Karpas-422 (cell line): ENCODE results near the gene SRC. TPM values are rescaled to one million over a fixed set of nuclear protein-coding genes. Genes with fewer than 3 reads are reported as not detected.
"Not testable (repeated sequence)": the region's sequence is repeated elsewhere in the genome, so short reads cannot be mapped to it uniquely, and the experiment has no call there.

Experiments used
- DNase-seq: peaks from one replicate; pipeline ENCODE4 v3.0.0-alpha.2; 2015
- H2AFZ ChIP-seq: fragments of 200-600 bp; sonication (generic); 2 replicates; pipeline ENCODE4 v1.6.1; 2014; ENCODE audit warnings: antibody characterized with exemption, low read length, mixed read lengths
- H3K27ac ChIP-seq: fragments of 200-600 bp; sonication (generic); 2 replicates; pipeline ENCODE4 v1.5.1; 2014; ENCODE audit warnings: mild to moderate bottlenecking, low read length, moderate library complexity
- H3K27me3 ChIP-seq: fragments of 200-600 bp; sonication (generic); 2 replicates; pipeline ENCODE4 v1.6.1; 2014; ENCODE audit warnings: low read length, mixed read lengths
- H3K36me3 ChIP-seq: fragments of 200-600 bp; sonication (generic); 2 replicates; pipeline ENCODE4 v1.6.1; 2014; ENCODE audit warnings: low read length, mixed read lengths; ENCODE audit not compliant: insufficient read depth
- H3K4me1 ChIP-seq: fragments of 200-600 bp; sonication (generic); 2 replicates; pipeline ENCODE4 v1.6.1; 2014; ENCODE audit warnings: mild to moderate bottlenecking, low read length, mixed read lengths
- H3K4me2 ChIP-seq: fragments of 200-600 bp; sonication (generic); 2 replicates; pipeline ENCODE4 v1.6.1; 2014; ENCODE audit warnings: low read length, low read depth, mild to moderate bottlenecking; ENCODE audit not compliant: poor library complexity, severe bottlenecking
- H3K4me3 ChIP-seq: fragments of 200-600 bp; sonication (generic); 2 replicates; pipeline ENCODE4 v1.5.1; 2014; ENCODE audit warnings: mild to moderate bottlenecking, antibody characterized with exemption, low read length, mixed read lengths
- H3K79me2 ChIP-seq: fragments of 200-600 bp; sonication (generic); 2 replicates; pipeline ENCODE4 v1.6.1; 2014; ENCODE audit warnings: mild to moderate bottlenecking, low read length, mixed read lengths
- H3K9ac ChIP-seq: fragments of 200-600 bp; sonication (generic); 2 replicates; pipeline ENCODE4 v1.6.0; 2014; ENCODE audit warnings: low read length
- H3K9me2 ChIP-seq: fragments of 200-600 bp; sonication (generic), shearing (Covaris generic); replicated peaks from 2 replicates; pipeline ENCODE4 v1.6.0; 2014; ENCODE audit warnings: mild to moderate bottlenecking, low read length, moderate library complexity; ENCODE audit not compliant: insufficient read depth
- H3K9me3 ChIP-seq: fragments of 300-700, 200-600 bp; sonication (generic); 2 replicates; pipeline ENCODE4 v1.6.1; 2014; ENCODE audit warnings: low read length, mixed read lengths
- H4K20me1 ChIP-seq: fragments of 200-600 bp; sonication (generic); 2 replicates; pipeline ENCODE4 v1.6.1; 2014; ENCODE audit warnings: mild to moderate bottlenecking, antibody characterized with exemption, low read length, low read depth; ENCODE audit not compliant: insufficient read depth
- total RNA-seq: library from RNA; depleted of rRNA; stranded (reverse); fragments of >200 nt; shearing (Covaris generic); gene quantifications from 2 replicates; pipeline ENCODE4 v1.2.3, GENCODE V29; 2014; ENCODE audit warnings: low replicate concordance

SRC gene
- total RNA-seq, 1 experiment from 2014 or later: 41.5 TPM

GRCh38 chr20:37335642-37336368 is 10.1 kb upstream of the SRC start:
- no peaks in the 10 kb centered on the region for H3K36me3 ChIP-seq
- DNase-seq: no peak
- peaks cover 28% of the 10 kb centered on the region for H3K4me1 ChIP-seq
- no peak overlapping the region for H3K9ac ChIP-seq
- H2AFZ ChIP-seq: no peak overlapping the region
- no peaks in the 10 kb centered on the region for H3K79me2 ChIP-seq
- no peaks in the 10 kb centered on the region for H3K9me2 ChIP-seq
- no peaks in the 10 kb centered on the region for H3K27me3 ChIP-seq
- no peaks in the 10 kb centered on the region for H3K9me3 ChIP-seq
- H3K27ac ChIP-seq: no peak overlapping the region
- H3K4me3 ChIP-seq: no peak overlapping the region
- H3K4me2 ChIP-seq: no peak overlapping the region
- no peaks in the 10 kb centered on the region for H4K20me1 ChIP-seq

GRCh38 chr20:37336369-37337207 is 9.4 kb upstream of the SRC start:
- no peaks in the 10 kb centered on the region for H4K20me1 ChIP-seq
- H3K4me3 ChIP-seq: no peak overlapping the region
- H3K27me3 ChIP-seq: no peaks in the 10 kb centered on the region
- no peak overlapping the region for H2AFZ ChIP-seq
- H3K9ac ChIP-seq: no peak overlapping the region
- no peaks in the 10 kb centered on the region for H3K9me3 ChIP-seq
- no peaks in the 10 kb centered on the region for H3K79me2 ChIP-seq
- no peak overlapping the region for H3K4me2 ChIP-seq
- no peak overlapping the region for H3K27ac ChIP-seq
- peaks cover 28% of the 10 kb centered on the region for H3K4me1 ChIP-seq
- DNase-seq: no peak
- no peaks in the 10 kb centered on the region for H3K36me3 ChIP-seq
- no peaks in the 10 kb centered on the region for H3K9me2 ChIP-seq

GRCh38 chr20:37337208-37337991 is 8.5 kb upstream of the SRC start:
- no peak for DNase-seq
- Histone ChIP-seq H3K9ac (no peak overlapping the region), H3K4me1 (peaks cover 28% of the 10 kb centered on the region), H3K27me3 (no peaks in the 10 kb centered on the region), H3K9me3 (no peaks in the 10 kb centered on the region), H3K36me3 (no peaks in the 10 kb centered on the region), H3K79me2 (no peaks in the 10 kb centered on the region), H3K4me3 (no peak overlapping the region), H2AFZ (no peak overlapping the region), H3K9me2 (no peaks in the 10 kb centered on the region), H3K4me2 (no peak overlapping the region), H3K27ac (no peak overlapping the region), H4K20me1 (no peaks in the 10 kb centered on the region)

- H3K27ac ChIP-seq, H3K4me2 ChIP-seq, H3K9me3 ChIP-seq, H3K9ac ChIP-seq, H3K79me2 ChIP-seq, H3K4me3 ChIP-seq, H3K27me3 ChIP-seq, H3K36me3 ChIP-seq, H3K9me2 ChIP-seq, H4K20me1 ChIP-seq, H2AFZ ChIP-seq, DNase-seq: not testable (repeated sequence)
- peaks cover 31% of the 10 kb centered on the region for H3K4me1 ChIP-seq
Measured at GRCh38 chr20:37338380-37338779, 7.6 kb upstream of the SRC start.

- Histone ChIP-seq H2AFZ (no peak overlapping the region), H3K79me2 (no peaks in the 10 kb centered on the region), H3K4me3 (no peak overlapping the region), H3K27ac (no peak overlapping the region), H3K4me1 (peaks cover 35% of the 10 kb centered on the region), H3K27me3 (no peaks in the 10 kb centered on the region), H3K9me3 (no peaks in the 10 kb centered on the region), H3K9me2 (no peaks in the 10 kb centered on the region), H3K36me3 (no peaks in the 10 kb centered on the region), H4K20me1 (no peaks in the 10 kb centered on the region), H3K4me2 (no peak overlapping the region), H3K9ac (no peak overlapping the region)
- DNase-seq: no peak
Measured at GRCh38 chr20:37339208-37339607, 6.7 kb upstream of the SRC start.

- not testable (repeated sequence) for H3K4me3 ChIP-seq, H4K20me1 ChIP-seq, H3K36me3 ChIP-seq, H3K9ac ChIP-seq, H3K27ac ChIP-seq, DNase-seq, H3K27me3 ChIP-seq, H3K9me2 ChIP-seq, H3K9me3 ChIP-seq, H2AFZ ChIP-seq, H3K79me2 ChIP-seq, H3K4me2 ChIP-seq
- H3K4me1 ChIP-seq: peaks cover 40% of the 10 kb centered on the region
Measured at GRCh38 chr20:37339764-37340109, 6.2 kb upstream of the SRC start.

- H3K79me2 ChIP-seq: peaks cover 8% of the 10 kb centered on the region; the same call in 1 of the 2 replicates
- peaks cover 42% of the 10 kb centered on the region for H3K4me1 ChIP-seq
- H3K9me3 ChIP-seq: no peaks in the 10 kb centered on the region
- H3K36me3 ChIP-seq: no peaks in the 10 kb centered on the region
- H4K20me1 ChIP-seq: no peaks in the 10 kb centered on the region
- no peak overlapping the region for H3K27ac ChIP-seq
- DNase-seq: no peak
- H3K4me3 ChIP-seq: no peak overlapping the region
- H3K27me3 ChIP-seq: no peaks in the 10 kb centered on the region
- H3K4me2 ChIP-seq: no peak overlapping the region
- no peak overlapping the region for H2AFZ ChIP-seq
- H3K9me2 ChIP-seq: no peaks in the 10 kb centered on the region
- H3K9ac ChIP-seq: no peak overlapping the region
Measured at GRCh38 chr20:37340998-37341397, 4.9 kb upstream of the SRC start.

GRCh38 chr20:37341632-37342031 is 4.3 kb upstream of the SRC start:
- no peaks in the 10 kb centered on the region for H3K9me3 ChIP-seq
- no peak overlapping the region for H2AFZ ChIP-seq
- H3K27me3 ChIP-seq: no peaks in the 10 kb centered on the region
- H3K27ac ChIP-seq: no peak overlapping the region
- no peaks in the 10 kb centered on the region for H3K9me2 ChIP-seq
- H3K9ac ChIP-seq: no peak overlapping the region
- no peaks in the 10 kb centered on the region for H4K20me1 ChIP-seq
- peaks cover 36% of the 10 kb centered on the region for H3K4me1 ChIP-seq
- DNase-seq: no peak
- peaks cover 9% of the 10 kb centered on the region for H3K79me2 ChIP-seq
- H3K4me2 ChIP-seq: no peak overlapping the region
- no peaks in the 10 kb centered on the region for H3K36me3 ChIP-seq
- no peak overlapping the region for H3K4me3 ChIP-seq
